Duodenal mucosa (tissue), 2 donors: ENCODE measurements around the gene USP12.

Source experiments
- H3K27ac ChIP-seq: one replicate; pipeline ENCODE4 v1.7.0; 2013; ENCODE audit warnings: low read depth, low read length
- H3K27me3 ChIP-seq, 2 donors: one replicate each; pipeline ENCODE4 v1.7.0; 2013; ENCODE audit warnings: low read length in 2 of 2, control low read depth in 1 of 2; ENCODE audit not compliant: insufficient read depth in 2 of 2, control insufficient read depth in 1 of 2
- H3K36me3 ChIP-seq, 2 donors: one replicate each; pipeline ENCODE4 v1.7.0; 2013; ENCODE audit warnings: low read length in 2 of 2, control low read depth in 1 of 2; ENCODE audit not compliant: insufficient read depth in 2 of 2, control insufficient read depth in 1 of 2
- H3K4me1 ChIP-seq, 2 donors: one replicate each; pipeline ENCODE4 v1.7.0; 2013; ENCODE audit warnings: low read length in 2 of 2, control low read depth in 1 of 2; ENCODE audit not compliant: insufficient read depth in 2 of 2, control insufficient read depth in 1 of 2
- H3K4me3 ChIP-seq, 2 donors: one replicate each; pipeline ENCODE4 v1.7.0; 2013; ENCODE audit warnings: low read length in 2 of 2, low read depth in 1 of 2
- H3K9ac ChIP-seq, 2 donors: one replicate each; pipeline ENCODE4 v1.7.0; 2013; ENCODE audit warnings: low read length in 2 of 2, low read depth in 1 of 2
- H3K9me3 ChIP-seq, 2 donors: one replicate each; pipeline ENCODE4 v1.7.0; 2013; ENCODE audit warnings: low read length in 2 of 2, control low read depth in 1 of 2; ENCODE audit not compliant: control insufficient read depth in 1 of 2

The USP12 gene

GRCh38 chr13:27113436-27113835 is 58.2 kb downstream of the USP12 start:
- H3K9ac ChIP-seq = no peak overlapping the region
- H3K27me3 ChIP-seq = no peaks in the 10 kb centered on the region
- peaks cover 4 to 13% of the 10 kb centered on the region in 2 donors for H3K4me1 ChIP-seq
- no peaks in the 10 kb centered on the region for H3K9me3 ChIP-seq
- H3K27ac ChIP-seq = no peak overlapping the region
- H3K4me3 ChIP-seq = no peak overlapping the region
- peaks cover 4% of the 10 kb centered on the region in 2 donors for H3K36me3 ChIP-seq

GRCh38 chr13:27112006-27112405 is 59.6 kb downstream of the USP12 start:
- Histone ChIP-seq H3K4me3 (no peak overlapping the region), H3K9me3 (no peaks in the 10 kb centered on the region), H3K27me3 (no peaks in the 10 kb centered on the region)

GRCh38 chr13:27110056-27110746 is 61.4 kb downstream of the USP12 start:
- H3K27me3 ChIP-seq = no peaks in the 10 kb centered on the region
- H3K4me1 ChIP-seq = peaks cover 4 to 13% of the 10 kb centered on the region in 2 donors
- no peak overlapping the region for H3K4me3 ChIP-seq
- peaks cover 5% of the 10 kb centered on the region in 2 donors for H3K36me3 ChIP-seq
- no peak overlapping the region for H3K27ac ChIP-seq
- no peaks in the 10 kb centered on the region for H3K9me3 ChIP-seq
- H3K9ac ChIP-seq = no peak overlapping the region

More at GRCh38 chr13:27112006-27112405, 59.6 kb downstream of the USP12 start:
- H3K27ac ChIP-seq = no peak overlapping the region
- peaks cover 4% of the 10 kb centered on the region in 2 donors for H3K36me3 ChIP-seq
- peaks cover 4 to 13% of the 10 kb centered on the region in 2 donors for H3K4me1 ChIP-seq
- no peak overlapping the region for H3K9ac ChIP-seq

GRCh38 chr13:27106144-27106543 is 65.5 kb downstream of the USP12 start:
- no peak overlapping the region for H3K4me3 ChIP-seq
- no peak overlapping the region for H3K9ac ChIP-seq
- H3K4me1 ChIP-seq = peaks cover 0 to 4% of the 10 kb centered on the region in 2 donors
- no peaks in the 10 kb centered on the region for H3K27me3 ChIP-seq
- H3K9me3 ChIP-seq = no peaks in the 10 kb centered on the region
- peaks cover 5 to 11% of the 10 kb centered on the region in 2 donors for H3K36me3 ChIP-seq
- H3K27ac ChIP-seq = no peak overlapping the region

GRCh38 chr13:27104606-27105005 is 67.0 kb downstream of the USP12 start:
- H3K9ac ChIP-seq = no peak overlapping the region

GRCh38 chr13:27101847-27102246 is 69.8 kb downstream of the USP12 start:
- Histone ChIP-seq H3K9me3 (no peaks in the 10 kb centered on the region), H3K36me3 (peaks cover 5 to 11% of the 10 kb centered on the region in 2 donors), H3K9ac (no peak overlapping the region), H3K4me1 (no peaks in the 10 kb centered on the region), H3K27ac (no peak overlapping the region), H3K4me3 (no peak overlapping the region), H3K27me3 (no peaks in the 10 kb centered on the region)

More at GRCh38 chr13:27104606-27105005, 67.0 kb downstream of the USP12 start:
- no peak overlapping the region for H3K4me3 ChIP-seq
- no peaks in the 10 kb centered on the region for H3K9me3 ChIP-seq
- no peak overlapping the region for H3K27ac ChIP-seq
- H3K27me3 ChIP-seq = no peaks in the 10 kb centered on the region
- peaks cover 5 to 11% of the 10 kb centered on the region in 2 donors for H3K36me3 ChIP-seq
- no peaks in the 10 kb centered on the region for H3K4me1 ChIP-seq

GRCh38 chr13:27101289-27101688 is 70.3 kb downstream of the USP12 start:
- Histone ChIP-seq H3K36me3 (peaks cover 5 to 11% of the 10 kb centered on the region in 2 donors), H3K4me3 (no peak overlapping the region), H3K4me1 (no peaks in the 10 kb centered on the region), H3K27ac (no peak overlapping the region), H3K27me3 (no peaks in the 10 kb centered on the region), H3K9me3 (no peaks in the 10 kb centered on the region), H3K9ac (no peak overlapping the region)

- Histone ChIP-seq H3K9ac (no peak overlapping the region), H3K36me3 (peaks cover 5 to 19% of the 10 kb centered on the region in 2 donors), H3K4me3 (no peak overlapping the region), H3K27ac (no peak overlapping the region), H3K4me1 (no peaks in the 10 kb centered on the region), H3K27me3 (no peaks in the 10 kb centered on the region), H3K9me3 (no peaks in the 10 kb centered on the region)
These were observed 73.9 kb downstream of the USP12 start for GRCh38 chr13:27097691-27098090.

GRCh38 chr13:27091451-27091850 is 80.2 kb downstream of the USP12 start:
- Histone ChIP-seq H3K9me3 (no peaks in the 10 kb centered on the region), H3K4me3 (no peak overlapping the region), H3K9ac (no peak overlapping the region), H3K27me3 (no peaks in the 10 kb centered on the region), H3K36me3 (peaks cover 11 to 53% of the 10 kb centered on the region in 2 donors), H3K27ac (no peak overlapping the region), H3K4me1 (no peaks in the 10 kb centered on the region)

GRCh38 chr13:27088619-27089018 is 83.0 kb downstream of the USP12 start:
- H3K27me3 ChIP-seq = no peaks in the 10 kb centered on the region
- peaks cover 6 to 47% of the 10 kb centered on the region in 2 donors for H3K36me3 ChIP-seq
- no peak overlapping the region for H3K27ac ChIP-seq
- no peaks in the 10 kb centered on the region for H3K4me1 ChIP-seq
- no peaks in the 10 kb centered on the region for H3K9me3 ChIP-seq
- H3K9ac ChIP-seq = no peak overlapping the region
- no peak overlapping the region for H3K4me3 ChIP-seq
